Gastrocnemius medialis (tissue), 4 donors: Measurements from ENCODE around the gene OBP2A. TPM values are rescaled to one million over a fixed set of nuclear protein-coding genes. Genes with fewer than 3 reads are reported as not detected.

ENCODE experiments used
- ATAC-seq, 2 donors: fragments of 150-250 bp; one replicate each; pipeline ENCODE4 v1.9.1; 2016
- DNase-seq, 2 donors: peaks; one replicate each; pipeline ENCODE4 v3.0.0-alpha.2; 2019
- H3K27ac ChIP-seq, 4 donors: fragments of 200-600 bp; sonication (generic); 1 replicate in 1 of 4; 2 replicates in 3 of 4; pipeline ENCODE4 v1.5.1; 2016 to 2018; ENCODE audit warnings: mild to moderate bottlenecking in 2 of 4, moderate library complexity in 1 of 4
- H3K27me3 ChIP-seq, 3 donors: fragments of 200-600 bp; sonication (generic) in 2 of 3; 1 replicate in 1 of 3; 2 replicates in 2 of 3; pipeline versions ENCODE4 v1.5.1 to v1.6.0; 2016 to 2019; ENCODE audit warnings: mild to moderate bottlenecking in 1 of 3, moderate library complexity in 1 of 3
- H3K36me3 ChIP-seq, 2 donors: fragments of 200-600 bp; sonication (generic) in 1 of 2; one replicate each; pipeline ENCODE4 v1.5.1; 2017 to 2018
- H3K4me1 ChIP-seq, 2 donors: fragments of 200-600 bp; sonication (generic) in 1 of 2; one replicate each; pipeline ENCODE4 v1.5.1; 2016 to 2017; ENCODE audit warnings: mild to moderate bottlenecking in 2 of 2
- H3K4me3 ChIP-seq, 4 donors: fragments of 200-600 bp; sonication (generic) in 3 of 4; 1 replicate in 1 of 4; 2 replicates in 3 of 4; pipeline ENCODE4 v1.5.1; 2016 to 2019; ENCODE audit warnings: mild to moderate bottlenecking in 2 of 4
- H3K9me3 ChIP-seq, 3 donors: fragments of 200-600 bp; sonication (generic) in 2 of 3; 1 replicate in 1 of 3; 2 replicates in 2 of 3; pipeline ENCODE4 v1.5.1; 2016 to 2019
- CTCF ChIP-seq, 5 experiments: fragments of 450-650 bp in 3 of 5; fragments of 200-600 bp in 2 of 5; sonication (generic) in 2 of 5; IDR thresholded peaks in 4 of 5; conservative IDR thresholded peaks in 1 of 5; 1 replicate in 4 of 5; 2 replicates in 1 of 5; pipeline ENCODE4 v1.5.1; 2016 to 2019; ENCODE audit warnings: antibody characterized with exemption in 5 of 5, mild to moderate bottlenecking in 3 of 5, moderate library complexity in 3 of 5
- POLR2A ChIP-seq, 2 donors: fragments of 450-650 bp; IDR thresholded peaks; one replicate each; pipeline ENCODE4 v1.6.1; 2017; ENCODE audit warnings: antibody characterized with exemption in 2 of 2, mild to moderate bottlenecking in 2 of 2, moderate library complexity in 2 of 2
- in situ Hi-C, 4 donors: fragments of 200-750 bp; cut with MboI; loops; one replicate each; pipeline versions ENCODE4 v1.15.0 to v1.8.0; 2017; ENCODE audit warnings: low sequenced_read_pairs in 4 of 4
- intact Hi-C: fragments of 100-400 bp; cut with DNase I; formaldehyde crosslinking; loops from one replicate; pipeline ENCODE4 v1.15.1; 2023; ENCODE audit warnings: low total_unique reads
- total RNA-seq, 4 donors: library from RNA; depleted of rRNA; stranded (reverse); fragments of >200 nt; gene quantifications; one replicate each; pipeline versions ENCODE4 v1.1.0 to v1.2.3, GENCODE V29; 2016

The OBP2A gene
- total RNA-seq, 4 donors from 2014 or later, result not detected

- Histone ChIP-seq H3K4me1 (no peaks in the 10 kb centered on the region), H3K27me3 (peaks cover 0 to 2% (median 0%) of the 10 kb centered on the region in 3 donors), H3K27ac (no peak overlapping the region), H3K36me3 (no peaks in the 10 kb centered on the region), H3K9me3 (no peaks in the 10 kb centered on the region), H3K4me3 (no peak overlapping the region)
- in situ Hi-C loops (no loop called here), intact Hi-C loops (no loop called here)
- no peak for TF ChIP-seq CTCF (IDR thresholded peaks at IDR 0.05 in 4 of 5, conservative IDR thresholded peaks at IDR 0.05 in 1 of 5)
- TF ChIP-seq POLR2A (IDR thresholded peaks at IDR 0.05), result no peak
- no peak for DNase-seq
- no peak for ATAC-seq
Observed at GRCh38 chr9:135516132-135516860, 29.6 kb upstream of the OBP2A start.

DNA sequence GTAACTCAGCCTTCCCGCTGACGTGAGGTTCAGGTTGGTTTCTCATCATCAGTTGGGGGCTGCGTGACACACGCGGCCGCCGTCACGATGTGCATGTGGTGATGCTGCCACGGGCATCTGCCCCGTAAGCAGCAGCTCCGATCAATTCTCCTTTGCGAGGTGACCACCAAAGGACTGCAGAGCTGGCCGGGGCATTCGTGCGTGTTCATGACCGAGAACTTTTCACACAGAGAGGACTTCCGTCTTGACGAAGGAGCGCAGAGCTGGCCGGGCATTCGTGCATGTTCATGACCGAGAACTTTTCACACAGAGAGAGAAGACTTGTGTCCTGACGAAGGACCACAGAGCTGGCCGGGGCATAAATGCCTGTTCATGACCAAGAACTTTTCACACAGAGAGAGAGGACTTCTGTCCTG lies 28.5 kb upstream of the OBP2A start:
- H3K9me3 ChIP-seq, result no peaks in the 10 kb centered on the region
- no peaks in the 10 kb centered on the region for H3K36me3 ChIP-seq
- peaks cover 0 to 4% (median 0%) of the 10 kb centered on the region in 3 donors for H3K27me3 ChIP-seq
- H3K4me1 ChIP-seq, result no peaks in the 10 kb centered on the region
- in situ Hi-C loops, result no loop called here
- ATAC-seq, result no peak
- intact Hi-C loops, result no loop called here
- TF ChIP-seq CTCF (IDR thresholded peaks at IDR 0.05 in 4 of 5, conservative IDR thresholded peaks at IDR 0.05 in 1 of 5) (no peak), POLR2A (IDR thresholded peaks at IDR 0.05) (no peak)
- no peak for DNase-seq
- no peak overlapping the region for H3K4me3 ChIP-seq
- no peak overlapping the region for H3K27ac ChIP-seq

DNA sequence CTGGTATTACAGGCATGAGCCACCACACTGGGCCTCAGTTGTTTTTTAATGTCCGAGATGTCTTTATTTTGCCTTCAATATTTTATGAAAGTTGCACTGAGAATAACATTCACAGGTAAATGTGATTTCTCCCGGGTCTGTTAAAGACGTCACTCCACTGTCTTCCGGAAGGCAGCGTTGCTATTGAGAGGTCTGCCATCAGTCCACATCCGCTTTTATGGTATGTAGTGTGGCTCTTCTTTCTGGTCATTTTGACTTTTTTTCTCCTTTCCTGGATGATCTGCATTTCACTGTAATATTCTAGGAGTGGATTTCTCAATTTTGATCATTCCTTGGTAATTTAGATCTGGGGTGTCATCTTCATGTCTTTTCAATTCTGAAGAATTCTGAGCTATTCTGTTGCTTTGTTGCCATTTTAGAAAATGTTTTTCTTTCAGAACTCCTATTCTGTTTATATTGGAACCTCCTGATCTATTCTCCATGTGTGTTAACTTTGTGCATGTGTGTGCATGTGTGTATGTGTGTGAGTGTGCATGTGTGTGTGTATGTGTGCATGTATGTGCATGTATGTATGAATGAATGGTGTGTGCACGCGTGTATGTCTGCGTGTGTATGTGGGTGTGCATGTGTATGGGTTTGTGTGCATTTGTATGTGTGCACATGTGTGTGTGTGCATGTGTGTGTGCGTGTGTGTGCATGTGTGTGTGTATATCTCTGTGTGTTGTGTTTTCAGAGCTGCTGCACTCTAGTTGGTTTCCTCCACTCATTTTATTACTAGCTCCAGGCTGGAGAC lies 26.6 kb upstream of the OBP2A start:
- in situ Hi-C loops (no loop called here), intact Hi-C loops (no loop called here)
- H3K27me3 ChIP-seq, result peaks cover 0 to 7% (median 0%) of the 10 kb centered on the region in 3 donors
- DNase-seq (no peak), ATAC-seq (no peak)
- H3K36me3 ChIP-seq, result no peaks in the 10 kb centered on the region
- H3K4me3 ChIP-seq, result no peak overlapping the region
- no peak overlapping the region for H3K27ac ChIP-seq
- TF ChIP-seq CTCF (IDR thresholded peaks at IDR 0.05 in 4 of 5, conservative IDR thresholded peaks at IDR 0.05 in 1 of 5), result no peak
- no peak for TF ChIP-seq POLR2A (IDR thresholded peaks at IDR 0.05)
- H3K4me1 ChIP-seq, result no peaks in the 10 kb centered on the region
- no peaks in the 10 kb centered on the region for H3K9me3 ChIP-seq

- Histone ChIP-seq H3K27me3 (peaks cover 0 to 7% (median 0%) of the 10 kb centered on the region in 3 donors), H3K4me1 (no peaks in the 10 kb centered on the region), H3K27ac (no peak within 1 kb of the TSS), H3K9me3 (no peaks in the 10 kb centered on the region), H3K36me3 (no peaks in the 10 kb centered on the region), H3K4me3 (no peak within 1 kb of the TSS)
- ATAC-seq (no peak), DNase-seq (no peak)
- intact Hi-C loops, result no loop called here
- in situ Hi-C loops, result no loop called here
- TF ChIP-seq POLR2A (IDR thresholded peaks at IDR 0.05), result no peak
- TF ChIP-seq CTCF (IDR thresholded peaks at IDR 0.05 in 4 of 5, conservative IDR thresholded peaks at IDR 0.05 in 1 of 5), result no peak
Observed at GRCh38 chr9:135520916-135521607, 24.9 kb upstream of the OBP2A start, which contains the start of gene LCN1. Gene LCN1 (plus strand): TSS chr9:135521440. CDS start chr9:135521498, 58 bp downstream.
